ENCODE data around the gene SEPTIN8.

The SEPTIN8 gene, protein sequence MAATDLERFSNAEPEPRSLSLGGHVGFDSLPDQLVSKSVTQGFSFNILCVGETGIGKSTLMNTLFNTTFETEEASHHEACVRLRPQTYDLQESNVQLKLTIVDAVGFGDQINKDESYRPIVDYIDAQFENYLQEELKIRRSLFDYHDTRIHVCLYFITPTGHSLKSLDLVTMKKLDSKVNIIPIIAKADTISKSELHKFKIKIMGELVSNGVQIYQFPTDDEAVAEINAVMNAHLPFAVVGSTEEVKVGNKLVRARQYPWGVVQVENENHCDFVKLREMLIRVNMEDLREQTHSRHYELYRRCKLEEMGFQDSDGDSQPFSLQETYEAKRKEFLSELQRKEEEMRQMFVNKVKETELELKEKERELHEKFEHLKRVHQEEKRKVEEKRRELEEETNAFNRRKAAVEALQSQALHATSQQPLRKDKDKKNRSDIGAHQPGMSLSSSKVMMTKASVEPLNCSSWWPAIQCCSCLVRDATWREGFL

DNA sequence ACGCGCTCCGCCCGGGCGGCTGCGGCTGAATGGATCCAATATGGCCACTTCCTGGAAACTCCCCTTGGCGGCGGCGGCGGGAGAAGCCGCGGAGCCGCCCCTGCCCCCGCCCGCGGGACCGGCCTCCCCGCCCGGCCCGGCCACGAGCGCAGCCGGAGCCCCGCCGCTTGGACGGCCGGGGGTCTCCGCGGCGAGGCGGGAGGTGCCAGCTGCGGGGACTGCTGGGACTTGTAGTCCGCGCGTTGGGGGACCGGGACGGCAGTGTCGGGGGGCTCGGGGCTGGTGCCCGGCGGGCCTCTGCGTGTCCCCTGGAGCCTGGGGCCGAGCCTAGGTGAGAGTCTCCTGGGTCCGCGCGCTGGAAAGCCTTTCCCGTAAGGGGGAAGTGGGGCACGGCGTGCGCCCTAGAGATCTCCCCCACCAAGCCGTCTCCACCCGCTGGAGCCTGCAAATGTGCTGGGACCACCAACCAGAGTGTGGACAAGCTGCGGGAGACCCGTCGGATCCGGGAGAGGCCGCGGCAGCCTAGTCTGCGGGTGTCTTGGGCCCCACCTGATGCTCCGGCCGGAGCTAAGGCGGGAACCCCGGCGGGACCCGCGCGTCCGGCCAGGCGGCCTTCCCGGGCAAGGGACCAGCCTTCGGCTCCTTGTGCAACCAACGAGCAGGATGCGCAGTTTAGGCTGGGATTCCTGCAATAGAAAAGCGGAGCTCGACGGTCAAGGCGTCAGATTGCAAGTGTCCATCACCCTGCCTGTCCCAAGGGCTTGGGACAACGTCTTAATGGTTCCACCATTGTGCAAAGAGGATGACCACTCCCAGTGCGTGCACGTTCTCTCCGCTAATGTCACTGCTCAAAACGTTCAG, at the start of gene SEPTIN8:
Gene SEPTIN8 (minus strand): TSS at position 31 of the 861 bp plus-strand sequence. CDS start 102 bp downstream, outside the sequence.
- DNase-seq = peak; percentile 81

DNA sequence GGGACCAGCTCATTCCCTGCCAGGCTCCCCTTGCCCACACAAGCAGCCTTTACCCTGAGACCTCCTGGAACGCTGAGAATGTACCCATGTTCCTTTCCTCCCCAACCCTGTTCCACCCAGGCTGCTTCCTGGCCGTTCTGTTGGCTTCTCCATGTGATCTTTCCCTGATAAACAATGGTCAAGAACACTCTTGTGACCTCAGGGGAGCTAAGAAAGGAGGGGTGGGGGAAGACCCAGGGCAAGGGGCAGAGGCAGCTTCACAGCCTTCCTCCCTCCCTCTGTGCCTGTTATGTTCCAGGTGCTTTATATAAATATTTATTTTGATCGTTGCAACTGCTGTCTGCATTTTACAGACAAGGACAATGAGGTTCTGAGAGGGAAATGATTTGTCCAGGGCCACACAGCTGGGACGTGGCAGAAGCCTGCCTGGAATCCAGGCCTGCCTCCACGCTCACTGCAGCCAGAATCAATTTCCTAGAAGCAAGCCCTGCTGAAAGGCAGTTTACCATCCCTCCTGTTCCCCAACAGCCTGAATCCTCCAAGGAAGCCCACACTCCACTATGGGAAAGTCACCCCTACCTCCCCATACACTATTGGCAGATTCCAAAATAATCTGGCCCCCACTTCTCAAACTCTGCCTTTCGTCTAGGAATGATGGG, 49.5 kb upstream of the SEPTIN8 start:
- no peak for DNase-seq

DNA sequence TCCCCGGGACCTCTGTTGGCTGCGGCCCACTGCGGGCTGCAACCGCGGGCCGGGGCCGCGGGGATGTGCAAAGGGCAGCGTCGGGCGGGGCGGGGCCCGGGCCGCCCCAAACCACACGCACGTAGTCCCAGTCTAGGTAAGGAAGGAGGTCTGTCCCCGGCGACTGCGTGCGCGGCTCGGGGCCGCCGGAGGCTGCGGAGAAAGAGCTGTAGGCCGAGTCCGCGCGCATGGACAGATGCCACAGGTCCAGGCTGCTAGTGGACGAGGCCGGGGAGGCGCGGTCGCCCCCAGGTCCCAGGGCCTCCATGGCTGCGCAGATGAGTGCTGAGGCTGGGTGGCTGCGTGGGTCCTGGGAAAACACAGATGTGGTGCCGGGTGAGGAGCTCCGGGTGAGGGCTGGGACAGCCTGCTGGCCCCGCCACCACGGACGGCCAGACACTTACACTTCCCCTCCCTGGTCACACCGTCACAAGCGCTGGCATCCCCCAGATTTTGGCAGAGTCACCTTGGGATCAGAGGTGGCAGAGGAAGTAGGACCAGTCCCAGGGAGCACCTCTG, 48.9 kb upstream of the SEPTIN8 start:
- DNase-seq = no peak

DNA sequence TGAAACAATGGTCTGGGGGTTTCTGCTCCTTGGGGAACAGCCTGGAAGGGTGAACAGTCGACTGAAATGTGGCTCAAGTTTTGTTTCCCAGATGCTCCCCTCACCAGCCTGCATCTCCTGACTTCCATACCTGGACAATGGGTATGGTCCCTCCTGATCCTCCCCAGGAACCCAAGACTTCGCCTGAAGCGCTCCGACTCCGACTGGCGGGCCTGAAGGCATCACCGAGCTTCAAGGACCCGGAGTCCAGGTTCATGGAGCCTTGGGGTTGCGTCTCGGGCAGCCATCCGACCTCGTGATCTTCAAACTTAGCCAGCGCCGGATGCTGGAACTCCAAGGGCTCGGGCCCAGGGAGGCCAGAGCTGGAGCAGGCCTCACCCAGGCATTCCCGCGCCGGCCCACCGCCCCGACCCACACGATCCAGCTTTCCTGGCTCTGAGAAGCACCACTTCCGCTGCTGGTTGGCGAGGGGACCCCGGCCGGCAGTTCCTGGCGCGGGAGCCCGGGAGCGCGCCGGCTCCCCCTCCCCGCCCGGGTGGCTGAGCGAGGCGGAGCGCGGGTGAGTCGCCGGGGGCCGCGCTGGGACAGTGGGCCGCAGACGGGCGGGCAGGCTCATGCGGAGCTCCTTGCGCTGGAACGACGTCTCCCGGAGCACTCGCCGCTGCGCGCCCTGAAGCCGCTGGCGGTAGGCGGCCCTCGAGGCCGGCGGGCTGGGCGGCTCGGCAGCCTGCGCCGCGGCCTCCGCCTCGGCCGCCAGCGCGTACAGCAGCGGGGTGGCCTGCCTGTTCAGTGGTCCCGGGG, 48.2 kb upstream of the SEPTIN8 start:
- peak; percentile 58 for DNase-seq

DNA sequence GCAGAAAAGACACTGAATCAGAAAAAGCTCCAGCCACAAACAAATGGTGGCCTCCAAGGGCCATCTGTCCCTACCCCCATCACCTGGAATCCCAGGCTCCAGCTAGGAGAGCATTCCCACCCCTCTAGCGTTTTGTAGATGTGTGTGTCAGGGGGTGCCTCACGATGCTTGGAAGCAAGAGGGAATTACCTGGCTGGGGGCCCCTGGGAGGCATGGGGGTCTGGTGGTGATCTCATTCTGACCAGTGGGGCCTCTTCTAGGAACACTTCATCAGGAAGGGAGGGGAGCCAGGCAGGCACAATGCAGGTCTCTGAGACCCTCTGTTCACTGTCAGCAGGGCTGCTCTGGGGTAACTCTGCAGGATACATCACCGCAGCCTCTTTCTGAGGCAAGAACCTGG, 47.4 kb upstream of the SEPTIN8 start:
- no peak for DNase-seq

DNA sequence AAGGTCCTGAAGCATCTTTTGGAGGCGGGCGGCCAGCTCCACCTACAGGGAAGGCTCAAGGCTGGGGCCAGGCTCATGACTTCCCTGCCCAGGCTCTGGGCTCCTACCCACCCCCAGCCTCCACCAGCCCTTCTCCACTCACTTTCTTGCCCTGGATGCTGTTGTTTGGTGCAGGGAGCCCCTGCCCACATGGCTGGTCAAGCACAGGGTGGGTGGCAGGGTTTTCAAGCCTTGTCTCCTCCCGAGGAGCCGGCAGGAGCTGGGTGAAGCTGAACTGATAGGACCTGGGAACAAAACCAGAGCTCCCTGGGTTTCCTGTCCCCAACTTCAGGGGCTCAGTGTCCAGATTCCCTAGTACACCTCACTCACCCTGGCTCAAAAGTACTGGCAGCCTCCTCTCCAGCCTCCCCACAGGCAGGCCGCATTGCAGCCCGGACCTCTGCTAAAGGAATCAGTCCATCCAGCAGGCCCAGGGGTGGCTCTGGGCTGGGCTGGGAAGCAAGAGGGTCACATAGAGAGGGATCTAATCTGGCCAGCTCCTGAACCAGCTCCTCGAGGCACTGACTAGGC, 46.5 kb upstream of the SEPTIN8 start:
- DNase-seq = no peak

DNA sequence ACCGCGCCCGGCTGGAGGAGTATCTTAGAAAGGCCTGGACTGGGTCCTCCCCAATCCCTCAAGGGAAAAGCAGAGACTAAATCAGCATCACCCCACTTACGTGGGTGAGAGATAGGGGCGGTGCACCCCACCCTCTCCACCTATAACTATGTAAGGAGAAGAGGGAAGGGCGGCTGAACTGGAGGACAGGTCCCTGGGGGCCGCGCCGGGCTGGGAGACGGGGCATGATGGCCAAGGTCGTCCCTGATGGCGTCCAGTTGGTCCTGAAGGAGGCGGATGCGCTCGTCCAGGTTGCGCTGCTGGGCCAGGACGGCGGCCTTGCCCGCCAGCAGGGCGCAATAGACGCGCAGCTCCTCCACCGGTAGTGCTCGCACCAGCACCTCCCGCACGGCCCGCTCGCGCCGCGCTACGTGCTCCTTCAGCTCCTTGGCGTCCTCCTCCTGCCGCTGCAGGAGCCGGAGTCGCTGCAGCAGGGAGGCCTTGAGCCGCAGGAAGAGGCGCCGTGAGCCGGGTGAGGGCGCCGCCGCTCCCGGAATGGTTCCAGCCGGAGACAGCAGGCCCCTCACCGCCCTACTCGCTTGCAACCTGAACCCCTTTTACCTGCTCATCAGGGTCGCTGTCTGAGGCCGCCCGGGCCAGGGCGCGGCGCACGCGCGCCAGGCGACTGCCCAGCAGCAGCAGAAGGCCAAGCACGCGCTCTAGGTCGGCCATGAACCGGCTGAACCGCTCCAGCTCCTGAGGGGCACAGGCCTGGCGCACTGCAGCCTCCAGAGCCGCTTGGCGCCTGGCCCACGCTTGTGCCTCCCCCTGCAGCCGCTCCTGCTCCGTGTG, 45.8 kb upstream of the SEPTIN8 start:
- DNase-seq = peak; percentile 66

DNA sequence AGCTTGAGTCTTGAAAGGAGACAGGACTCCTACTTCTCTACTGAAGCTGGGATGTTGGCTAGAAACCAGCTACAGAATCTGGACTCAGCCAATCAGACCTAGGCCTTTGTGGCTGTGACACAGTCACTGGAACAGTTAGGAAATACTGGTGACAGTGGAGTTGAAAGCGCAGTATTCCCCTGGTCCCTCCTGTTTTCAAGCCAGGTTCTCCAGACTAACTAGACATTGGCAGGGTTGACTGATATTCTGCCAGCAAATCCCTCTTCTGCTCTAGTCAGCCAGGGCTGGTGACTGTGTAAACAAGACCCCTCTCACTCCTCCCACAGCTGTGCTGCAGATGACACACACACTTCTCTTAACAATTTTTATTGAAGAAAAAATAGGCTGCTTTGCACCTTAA, 44.8 kb upstream of the SEPTIN8 start:
- no peak for DNase-seq

DNA sequence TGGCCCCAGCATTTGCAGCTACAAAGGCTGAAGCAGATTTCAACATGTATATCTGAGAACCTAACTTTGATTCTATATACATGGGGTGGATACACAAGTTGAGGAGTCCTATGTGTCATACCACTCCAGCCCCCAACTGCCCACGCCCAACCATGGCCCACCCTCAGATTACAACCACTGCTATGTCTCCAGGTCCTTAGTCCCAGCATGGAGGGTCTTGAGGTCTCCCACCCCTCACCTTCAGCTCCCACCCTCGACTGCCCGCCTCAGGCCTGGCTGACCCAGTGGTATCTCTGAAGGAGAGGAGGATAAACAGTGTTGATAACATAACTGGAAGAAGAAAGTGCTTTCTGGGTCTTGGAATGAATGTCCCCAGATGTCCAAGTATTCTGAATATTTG, 44.3 kb upstream of the SEPTIN8 start:
- no peak for DNase-seq

DNA sequence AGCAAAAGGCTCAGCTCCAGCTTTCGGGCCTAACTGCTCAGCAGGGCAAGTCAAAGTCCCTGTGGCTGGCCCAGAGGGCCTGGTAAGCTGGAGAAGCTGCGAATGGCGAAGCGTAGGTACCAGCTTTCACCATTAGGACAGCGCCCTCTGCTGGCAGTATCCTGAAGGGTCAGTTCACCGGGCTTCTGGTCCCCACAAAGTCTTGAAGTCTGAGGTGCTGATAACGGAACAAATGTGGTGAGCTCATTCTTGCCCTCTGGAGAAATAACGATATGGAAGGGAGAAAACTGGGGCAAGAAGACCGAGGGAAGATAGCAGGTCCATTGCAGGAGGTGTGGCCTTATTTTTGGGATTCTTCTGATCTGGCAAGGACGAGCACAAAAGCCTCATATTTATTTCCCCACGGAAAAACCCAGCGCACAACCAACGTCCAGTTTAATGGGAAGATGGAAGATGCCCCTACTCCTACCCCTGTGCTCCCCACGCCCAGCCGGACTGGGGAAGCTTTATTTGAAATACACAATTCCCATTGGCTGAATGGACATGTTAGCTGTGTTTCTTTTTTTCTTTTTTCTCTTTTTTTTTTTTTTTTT, 43.2 kb upstream of the SEPTIN8 start:
- DNase-seq = peak; percentile 82

DNA sequence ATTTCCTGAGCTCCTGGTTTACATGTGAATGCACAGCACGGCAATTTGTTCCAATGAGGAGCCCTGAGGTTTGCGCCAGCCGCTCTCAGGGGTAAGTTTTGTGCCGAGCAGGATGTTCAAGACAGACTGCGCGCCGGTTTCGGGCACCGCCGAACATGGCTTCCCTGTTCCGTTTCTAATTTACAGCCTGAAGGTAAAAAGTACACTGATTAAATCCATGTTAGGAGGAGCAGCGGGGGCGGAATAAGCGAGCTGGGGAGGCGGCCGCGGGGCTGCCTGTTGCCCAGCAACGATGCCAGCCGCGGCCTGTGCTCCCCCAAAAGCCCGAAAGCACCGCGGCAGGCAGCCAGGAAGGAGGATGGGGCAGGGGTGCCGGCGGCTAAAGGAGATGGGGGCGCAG, 42.4 kb upstream of the SEPTIN8 start:
- no peak for DNase-seq

DNA sequence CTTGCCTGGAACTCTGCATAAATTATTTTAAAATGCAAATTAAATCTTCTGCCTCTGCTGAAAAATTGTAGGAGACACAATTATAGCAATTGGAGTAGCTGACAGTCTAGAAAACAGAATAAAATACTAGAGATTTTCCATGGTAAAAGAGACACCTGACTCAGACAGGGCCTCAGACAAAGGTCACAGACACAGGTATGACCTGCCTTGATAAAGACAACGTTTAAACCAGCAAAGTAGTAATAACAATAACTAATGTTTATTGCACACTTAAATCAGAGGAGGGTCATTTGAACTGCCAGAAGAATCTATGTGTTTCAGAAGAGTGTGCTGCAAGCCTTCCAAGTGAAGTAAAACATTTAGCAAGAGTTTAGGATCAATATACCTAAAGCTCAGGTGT, 40.0 kb upstream of the SEPTIN8 start:
- no peak for DNase-seq

DNA sequence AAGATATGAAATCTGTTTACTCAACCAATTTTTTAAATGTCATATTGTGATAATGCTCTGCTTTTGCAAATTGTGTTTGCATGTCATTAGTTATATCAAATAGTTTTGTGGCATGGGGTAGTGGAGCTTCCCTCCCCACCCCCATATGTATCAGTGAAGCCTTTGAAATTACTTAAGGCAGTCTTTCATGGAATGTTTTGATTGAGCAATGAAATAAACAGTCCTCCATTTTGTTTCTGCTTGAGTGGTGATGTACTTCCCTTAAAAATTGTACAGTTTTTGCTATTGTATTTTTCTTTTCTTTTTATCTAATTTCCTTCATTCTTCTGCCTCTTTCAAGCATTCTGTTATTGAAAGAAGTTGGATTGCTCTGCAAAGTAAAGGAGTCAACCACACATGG, 39.5 kb upstream of the SEPTIN8 start:
- DNase-seq = no peak

DNA sequence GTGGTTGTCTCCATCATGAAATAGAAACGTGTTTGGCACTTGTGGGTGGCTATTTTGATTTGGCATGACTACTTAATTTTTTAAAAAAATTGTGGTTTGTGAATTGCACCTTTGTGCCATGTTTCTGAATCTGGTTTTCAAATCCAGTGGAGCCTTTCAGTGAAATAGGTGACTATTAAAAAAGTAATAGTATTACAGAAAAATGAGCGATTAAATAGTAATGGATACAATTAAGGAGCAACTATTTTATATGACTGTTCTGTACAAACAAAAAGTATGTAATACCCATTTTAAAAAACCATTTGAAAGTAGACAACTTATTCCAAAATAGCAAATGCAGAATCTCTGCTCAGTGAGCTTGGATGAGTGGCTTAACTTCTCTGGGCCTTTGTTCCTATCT, 39.0 kb upstream of the SEPTIN8 start:
- DNase-seq = no peak

DNA sequence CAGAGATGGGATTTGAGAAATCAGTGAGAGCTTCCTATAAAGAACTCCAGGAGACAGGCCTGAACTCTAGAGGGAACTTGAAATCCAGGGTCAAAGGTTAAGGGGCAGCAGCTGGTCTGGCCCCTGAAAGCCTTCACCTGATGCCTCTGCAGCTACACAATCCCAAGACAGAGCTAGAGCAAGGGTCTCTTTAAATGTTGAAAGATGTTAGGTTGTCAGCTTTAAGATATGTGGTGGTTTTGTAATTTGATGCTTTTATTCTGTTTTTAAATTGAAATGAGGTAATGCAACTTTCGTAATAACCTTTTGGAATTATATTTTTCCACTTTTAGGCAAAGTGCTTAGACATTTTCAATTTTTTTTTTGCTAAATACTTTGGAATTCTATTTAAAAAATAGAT, 38.4 kb upstream of the SEPTIN8 start:
- DNase-seq = no peak

DNA sequence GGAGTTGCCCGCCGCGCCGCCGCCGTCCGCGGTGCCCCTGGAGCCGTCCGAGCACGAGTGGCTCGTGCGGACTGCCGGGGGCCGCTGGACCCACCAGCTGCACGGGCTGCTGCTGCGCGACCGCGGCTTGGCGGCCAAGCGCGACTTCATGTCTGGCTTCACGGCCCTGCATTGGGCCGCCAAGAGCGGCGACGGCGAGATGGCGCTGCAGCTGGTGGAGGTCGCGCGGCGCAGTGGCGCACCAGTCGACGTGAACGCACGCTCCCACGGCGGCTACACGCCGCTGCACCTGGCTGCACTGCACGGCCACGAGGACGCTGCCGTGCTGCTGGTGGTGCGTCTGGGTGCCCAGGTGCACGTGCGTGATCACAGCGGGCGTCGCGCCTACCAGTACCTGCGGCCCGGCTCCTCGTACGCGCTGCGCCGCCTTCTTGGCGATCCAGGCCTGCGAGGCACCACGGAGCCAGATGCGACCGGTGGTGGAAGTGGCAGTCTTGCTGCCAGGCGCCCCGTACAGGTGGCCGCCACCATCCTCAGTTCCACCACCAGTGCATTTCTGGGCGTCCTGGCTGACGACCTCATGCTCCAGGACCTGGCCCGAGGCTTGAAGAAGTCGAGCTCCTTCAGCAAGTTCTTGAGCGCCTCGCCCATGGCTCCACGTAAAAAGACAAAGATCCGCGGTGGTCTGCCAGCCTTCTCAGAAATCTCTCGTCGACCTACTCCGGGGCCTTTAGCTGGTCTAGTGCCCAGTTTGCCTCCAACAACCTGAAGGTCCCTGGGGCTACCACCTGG, 37.7 kb upstream of the SEPTIN8 start:
- DNase-seq = no peak

DNA sequence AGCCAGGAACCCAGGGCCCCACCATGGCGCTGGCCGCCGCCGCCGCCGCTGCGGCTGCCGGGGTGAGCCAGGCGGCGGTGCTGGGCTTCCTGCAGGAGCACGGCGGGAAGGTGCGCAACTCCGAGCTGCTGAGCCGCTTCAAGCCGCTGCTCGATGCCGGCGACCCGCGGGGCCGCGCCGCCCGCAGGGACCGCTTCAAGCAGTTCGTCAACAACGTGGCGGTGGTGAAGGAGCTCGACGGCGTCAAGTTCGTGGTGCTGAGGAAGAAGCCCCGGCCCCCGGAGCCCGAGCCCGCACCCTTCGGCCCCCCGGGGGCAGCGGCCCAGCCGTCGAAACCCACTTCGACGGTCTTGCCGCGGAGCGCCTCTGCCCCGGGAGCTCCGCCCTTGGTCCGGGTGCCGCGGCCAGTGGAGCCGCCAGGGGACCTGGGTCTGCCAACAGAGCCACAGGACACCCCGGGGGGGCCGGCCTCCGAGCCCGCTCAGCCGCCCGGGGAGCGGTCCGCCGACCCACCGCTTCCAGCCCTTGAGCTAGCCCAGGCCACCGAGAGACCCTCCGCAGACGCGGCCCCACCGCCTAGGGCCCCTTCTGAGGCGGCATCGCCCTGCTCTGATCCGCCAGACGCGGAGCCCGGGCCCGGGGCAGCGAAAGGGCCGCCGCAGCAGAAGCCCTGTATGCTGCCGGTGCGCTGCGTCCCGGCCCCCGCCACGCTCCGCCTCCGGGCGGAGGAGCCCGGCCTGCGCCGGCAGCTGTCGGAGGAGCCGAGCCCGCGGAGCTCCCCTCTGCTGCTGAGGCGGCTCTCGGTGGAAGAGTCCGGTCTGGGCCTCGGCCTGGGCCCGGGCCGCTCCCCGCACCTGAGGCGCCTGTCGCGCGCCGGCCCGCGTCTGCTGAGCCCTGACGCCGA, 36.8 kb upstream of the SEPTIN8 start:
- no peak for DNase-seq

All from right forelimb (tissue), 1 donor.